ENCODE data around the gene POMGNT2.

POMGNT2 gene

GRCh38 chr3:43034200-43034599 lies 71.7 kb downstream of the POMGNT2 start:
- H3K9me3 ChIP-seq (ENCODE audit: insufficient read depth, low read depth, low read length) = no peaks in the 10 kb centered on the region
- H3K4me1 ChIP-seq (ENCODE audit: insufficient read depth, low read length, poor library complexity, severe bottlenecking) = no peaks in the 10 kb centered on the region
- H3F3A ChIP-seq (ENCODE audit: low read depth) = no peaks in the 10 kb centered on the region
- no peaks in the 10 kb centered on the region for H3K27me3 ChIP-seq (ENCODE audit: insufficient read depth, low read length, poor library complexity, severe bottlenecking)
- H3K4me3 ChIP-seq (ENCODE audit: low read length, poor library complexity, severe bottlenecking) = no peak overlapping the region
- no peaks in the 10 kb centered on the region for H4K20me1 ChIP-seq (ENCODE audit: insufficient read depth, low read length, poor library complexity, severe bottlenecking)
- no peaks in the 10 kb centered on the region for H3K79me2 ChIP-seq (ENCODE audit: insufficient read depth, low read length)
- TF ChIP-seq, protein P1, sequence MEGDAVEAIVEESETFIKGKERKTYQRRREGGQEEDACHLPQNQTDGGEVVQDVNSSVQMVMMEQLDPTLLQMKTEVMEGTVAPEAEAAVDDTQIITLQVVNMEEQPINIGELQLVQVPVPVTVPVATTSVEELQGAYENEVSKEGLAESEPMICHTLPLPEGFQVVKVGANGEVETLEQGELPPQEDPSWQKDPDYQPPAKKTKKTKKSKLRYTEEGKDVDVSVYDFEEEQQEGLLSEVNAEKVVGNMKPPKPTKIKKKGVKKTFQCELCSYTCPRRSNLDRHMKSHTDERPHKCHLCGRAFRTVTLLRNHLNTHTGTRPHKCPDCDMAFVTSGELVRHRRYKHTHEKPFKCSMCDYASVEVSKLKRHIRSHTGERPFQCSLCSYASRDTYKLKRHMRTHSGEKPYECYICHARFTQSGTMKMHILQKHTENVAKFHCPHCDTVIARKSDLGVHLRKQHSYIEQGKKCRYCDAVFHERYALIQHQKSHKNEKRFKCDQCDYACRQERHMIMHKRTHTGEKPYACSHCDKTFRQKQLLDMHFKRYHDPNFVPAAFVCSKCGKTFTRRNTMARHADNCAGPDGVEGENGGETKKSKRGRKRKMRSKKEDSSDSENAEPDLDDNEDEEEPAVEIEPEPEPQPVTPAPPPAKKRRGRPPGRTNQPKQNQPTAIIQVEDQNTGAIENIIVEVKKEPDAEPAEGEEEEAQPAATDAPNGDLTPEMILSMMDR (conservative IDR thresholded peaks at IDR 0.05; ENCODE audit: low read length) = no peak
- TF ChIP-seq EZH2phosphoT487 (IDR thresholded peaks at IDR 0.05; ENCODE audit: borderline replicate concordance) = no peak
- no peaks in the 10 kb centered on the region for H3K36me3 ChIP-seq (ENCODE audit: insufficient read depth, low read length)
- no peak overlapping the region for H3K4me2 ChIP-seq (ENCODE audit: low read depth, low read length, poor library complexity, severe bottlenecking)
- no peak overlapping the region for H3K9ac ChIP-seq (ENCODE audit: low read depth, low read length, poor library complexity, severe bottlenecking)
- H2AFZ ChIP-seq (ENCODE audit: low read length) = no peak overlapping the region
- no peaks in the 10 kb centered on the region for H3K9me2 ChIP-seq (replicated peaks; ENCODE audit: low read depth, low read length)

- no peaks in the 10 kb centered on the region for H3K79me2 ChIP-seq (ENCODE audit: insufficient read depth, low read length)
- no peaks in the 10 kb centered on the region for H4K20me1 ChIP-seq (ENCODE audit: insufficient read depth, low read length, poor library complexity, severe bottlenecking)
- no peaks in the 10 kb centered on the region for H3K9me3 ChIP-seq (ENCODE audit: insufficient read depth, low read depth, low read length)
- no peaks in the 10 kb centered on the region for H3K4me1 ChIP-seq (ENCODE audit: insufficient read depth, low read length, poor library complexity, severe bottlenecking)
- no peaks in the 10 kb centered on the region for H3K36me3 ChIP-seq (ENCODE audit: insufficient read depth, low read length)
- no peak overlapping the region for H3K4me3 ChIP-seq (ENCODE audit: low read length, poor library complexity, severe bottlenecking)
- H3K9me2 ChIP-seq (replicated peaks; ENCODE audit: low read depth, low read length) = no peaks in the 10 kb centered on the region
- TF ChIP-seq EZH2phosphoT487 (IDR thresholded peaks at IDR 0.05; ENCODE audit: borderline replicate concordance) = no peak
- TF ChIP-seq, protein P1 (conservative IDR thresholded peaks at IDR 0.05; ENCODE audit: low read length) = no peak
- H3F3A ChIP-seq (ENCODE audit: low read depth) = no peaks in the 10 kb centered on the region
- H3K4me2 ChIP-seq (ENCODE audit: low read depth, low read length, poor library complexity, severe bottlenecking) = no peak overlapping the region
- no peaks in the 10 kb centered on the region for H3K27me3 ChIP-seq (ENCODE audit: insufficient read depth, low read length, poor library complexity, severe bottlenecking)
- H3K9ac ChIP-seq (ENCODE audit: low read depth, low read length, poor library complexity, severe bottlenecking) = no peak overlapping the region
- H2AFZ ChIP-seq (ENCODE audit: low read length) = no peak overlapping the region
Observed at GRCh38 chr3:43032646-43033628, 72.9 kb downstream of the POMGNT2 start.

- Histone ChIP-seq H4K20me1 (ENCODE audit: insufficient read depth, low read length, poor library complexity, severe bottlenecking) (no peaks in the 10 kb centered on the region), H3K36me3 (ENCODE audit: insufficient read depth, low read length) (no peaks in the 10 kb centered on the region), H2AFZ (ENCODE audit: low read length) (peak overlapping the region; percentile 46; the same call in 1 of the 2 replicates), H3K4me3 (ENCODE audit: low read length, poor library complexity, severe bottlenecking) (no peak overlapping the region), H3F3A (ENCODE audit: low read depth) (no peaks in the 10 kb centered on the region), H3K79me2 (ENCODE audit: insufficient read depth, low read length) (no peaks in the 10 kb centered on the region), H3K9ac (ENCODE audit: low read depth, low read length, poor library complexity, severe bottlenecking) (no peak overlapping the region), H3K9me2 (replicated peaks; ENCODE audit: low read depth, low read length) (no peaks in the 10 kb centered on the region), H3K27me3 (ENCODE audit: insufficient read depth, low read length, poor library complexity, severe bottlenecking) (no peaks in the 10 kb centered on the region), H3K4me1 (ENCODE audit: insufficient read depth, low read length, poor library complexity, severe bottlenecking) (no peaks in the 10 kb centered on the region), H3K9me3 (ENCODE audit: insufficient read depth, low read depth, low read length) (no peaks in the 10 kb centered on the region), H3K4me2 (ENCODE audit: low read depth, low read length, poor library complexity, severe bottlenecking) (no peak overlapping the region)
- TF ChIP-seq, protein P1 (conservative IDR thresholded peaks at IDR 0.05; ENCODE audit: low read length) = no peak
- no peak for TF ChIP-seq EZH2phosphoT487 (IDR thresholded peaks at IDR 0.05; ENCODE audit: borderline replicate concordance)
Observed at GRCh38 chr3:43031889-43032545, 73.9 kb downstream of the POMGNT2 start.
